ENCODE measurements around the gene CYP26C1.

The CYP26C1 gene

GRCh38 chr10:93059975-93060886 lies at the start of gene CYP26C1:
Gene CYP26C1, plus strand, starts transcription at chr10:93060798. Its CDS starts 466 bp downstream, at chr10:93061264.
- no peak for DNase-seq

- no peak for DNase-seq
Measured at GRCh38 chr10:93015722-93016121, 44.9 kb upstream of the CYP26C1 start.

- no peak for DNase-seq
Measured at GRCh38 chr10:93023013-93023650, 37.5 kb upstream of the CYP26C1 start.

- no peak for DNase-seq
Measured at GRCh38 chr10:93026072-93026471, 34.5 kb upstream of the CYP26C1 start.

- no peak for DNase-seq
Measured at GRCh38 chr10:93027508-93027907, 33.1 kb upstream of the CYP26C1 start.

- DNase-seq = no peak
Measured at GRCh38 chr10:93028883-93029282, 31.7 kb upstream of the CYP26C1 start.

GRCh38 chr10:93030409-93030808 lies 30.2 kb upstream of the CYP26C1 start:
- DNase-seq = no peak

- DNase-seq = peak in 1 of 2 donors; percentile 23
Measured at GRCh38 chr10:93032105-93032808, 28.3 kb upstream of the CYP26C1 start.

GRCh38 chr10:93032809-93033137 lies 27.8 kb upstream of the CYP26C1 start:
- no peak for DNase-seq

- DNase-seq = no peak
Measured at GRCh38 chr10:93034426-93034825, 26.2 kb upstream of the CYP26C1 start.

- no peak for DNase-seq
Measured at GRCh38 chr10:93039110-93039509, 21.5 kb upstream of the CYP26C1 start.

- DNase-seq = no peak
Measured at GRCh38 chr10:93039721-93040120, 20.9 kb upstream of the CYP26C1 start.

- DNase-seq = no peak
Measured at GRCh38 chr10:93054486-93054885, 6.1 kb upstream of the CYP26C1 start.

- no peak for DNase-seq
Measured at GRCh38 chr10:93058139-93058538, 2.5 kb upstream of the CYP26C1 start.

- no peak for DNase-seq
Measured at GRCh38 chr10:93060887-93061593, 442 bp downstream of the CYP26C1 start.

- no peak for DNase-seq
Measured at GRCh38 chr10:93061594-93062513, 1.3 kb downstream of the CYP26C1 start.

GRCh38 chr10:93062514-93063143 lies 2.0 kb downstream of the CYP26C1 start:
- DNase-seq = no peak

GRCh38 chr10:93063144-93063976 lies 2.8 kb downstream of the CYP26C1 start:
- no peak for DNase-seq

- DNase-seq = no peak
Measured at GRCh38 chr10:93063977-93064660, 3.5 kb downstream of the CYP26C1 start.
